ENCODE data around the gene TSC22D3. TPM values are rescaled to one million over a fixed set of nuclear protein-coding genes. Genes with fewer than 3 reads are reported as not detected.
A peak's percentile ranks its signal among the peaks of the same experiment; 100 is the strongest.

TSC22D3 gene
- total RNA-seq, 1 donor from 2014 or later = 17.4 TPM

DNA sequence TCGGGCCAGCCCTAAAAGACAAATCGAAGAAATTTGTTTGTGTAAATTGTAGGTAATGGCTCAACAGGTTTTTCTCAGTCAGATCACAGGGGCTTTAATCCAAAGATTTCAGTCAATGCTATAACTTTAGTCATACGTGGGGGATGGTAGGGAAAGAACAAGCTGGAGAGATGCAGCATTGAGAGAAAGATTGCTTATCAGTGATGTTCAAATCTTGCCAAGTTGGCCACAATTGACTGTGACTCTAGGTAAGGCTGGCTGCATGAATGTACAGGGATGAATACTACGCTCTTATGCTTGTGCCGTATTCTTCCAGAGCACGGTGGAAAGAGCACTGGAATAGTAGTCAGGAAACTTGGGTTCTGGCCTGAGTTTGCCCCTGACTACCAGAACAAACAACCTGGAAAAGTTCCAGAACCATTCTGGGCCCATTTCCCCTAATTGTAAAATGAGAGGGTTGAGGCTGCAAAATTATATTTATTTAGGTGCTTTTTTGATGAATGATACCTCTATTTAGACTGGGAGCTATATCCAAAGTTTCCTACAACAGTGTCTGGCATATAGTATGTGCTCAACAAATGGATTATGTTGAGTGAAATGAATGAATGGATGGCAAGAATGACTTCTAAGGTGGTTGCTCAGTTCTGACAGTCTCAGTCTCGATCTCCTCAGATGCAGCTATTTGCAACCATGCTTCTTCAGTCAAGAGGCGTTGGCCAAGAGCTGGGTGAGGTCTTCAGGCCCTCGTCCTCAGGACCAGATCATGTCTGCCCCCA is 44.4 kb downstream of the TSC22D3 start:
- no peaks in the 10 kb centered on the region for H3K27me3 Mint-ChIP-seq
- H3K27ac Mint-ChIP-seq = no peak overlapping the region
- H3K36me3 Mint-ChIP-seq (ENCODE audit: low read depth) = no peaks in the 10 kb centered on the region
- DNase-seq = no peak
- no peaks in the 10 kb centered on the region for H3K9me3 Mint-ChIP-seq
- no peak overlapping the region for H3K4me3 Mint-ChIP-seq
- intact Hi-C loops (cut with micrococcal nuclease) = no loop called here
- H3K4me1 Mint-ChIP-seq = peaks cover 2% of the 10 kb centered on the region

GRCh38 chrX:107730298-107730655 is 45.3 kb downstream of the TSC22D3 start:
- no peaks in the 10 kb centered on the region for H3K9me3 Mint-ChIP-seq
- no peak for DNase-seq
- H3K4me3 Mint-ChIP-seq = no peak overlapping the region
- no peak overlapping the region for H3K27ac Mint-ChIP-seq
- H3K4me1 Mint-ChIP-seq = peaks cover 2% of the 10 kb centered on the region
- no peaks in the 10 kb centered on the region for H3K36me3 Mint-ChIP-seq (ENCODE audit: low read depth)
- intact Hi-C loops (cut with micrococcal nuclease) = no loop called here
- no peaks in the 10 kb centered on the region for H3K27me3 Mint-ChIP-seq

- intact Hi-C loops (cut with micrococcal nuclease) = no loop called here
- no peak overlapping the region for H3K27ac Mint-ChIP-seq
- no peak for DNase-seq
- no peaks in the 10 kb centered on the region for H3K36me3 Mint-ChIP-seq (ENCODE audit: low read depth)
- H3K27me3 Mint-ChIP-seq = no peaks in the 10 kb centered on the region
- H3K4me1 Mint-ChIP-seq = peaks cover 2% of the 10 kb centered on the region
- H3K9me3 Mint-ChIP-seq = no peaks in the 10 kb centered on the region
- no peak overlapping the region for H3K4me3 Mint-ChIP-seq
These were observed 45.9 kb downstream of the TSC22D3 start for GRCh38 chrX:107729558-107730297.

DNA sequence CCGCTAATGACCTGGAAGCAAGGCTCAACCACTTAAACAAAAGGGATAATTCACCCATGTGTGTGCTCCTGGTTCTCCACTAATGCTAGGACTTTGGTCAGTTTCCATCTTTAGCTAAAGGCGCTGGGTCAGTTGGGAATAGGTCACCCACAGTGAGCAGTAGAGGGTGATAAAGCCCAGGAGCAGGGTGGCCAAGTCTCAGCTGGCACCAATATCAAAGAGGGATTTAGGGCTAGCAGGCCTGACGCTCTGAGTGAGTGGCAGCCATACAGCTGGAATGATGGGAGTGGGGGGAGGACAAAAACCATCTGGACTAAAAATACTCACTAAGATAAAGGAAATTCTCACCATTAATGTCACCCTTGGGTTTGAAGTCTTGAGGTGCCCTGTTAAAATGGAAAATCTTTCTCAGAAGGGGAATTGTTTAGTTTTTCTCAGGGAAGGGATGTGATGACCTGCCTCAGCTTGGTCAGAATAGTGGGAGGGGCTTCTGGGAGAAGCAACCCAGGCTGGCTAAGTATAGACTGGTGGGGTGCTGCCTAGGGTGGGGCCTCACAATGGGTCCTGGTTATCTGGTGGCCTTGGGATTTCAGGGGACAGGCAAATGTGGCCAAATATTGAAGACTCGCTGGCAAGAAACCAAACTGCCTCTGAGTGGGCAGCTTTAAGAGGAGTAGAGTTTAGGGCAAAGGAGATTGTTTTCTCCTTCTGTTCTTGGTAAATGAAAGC is 47.1 kb downstream of the TSC22D3 start:
- no peak overlapping the region for H3K27ac Mint-ChIP-seq
- peaks cover 2% of the 10 kb centered on the region for H3K4me1 Mint-ChIP-seq
- intact Hi-C loops (cut with micrococcal nuclease) = no loop called here
- H3K27me3 Mint-ChIP-seq = no peaks in the 10 kb centered on the region
- H3K9me3 Mint-ChIP-seq = no peaks in the 10 kb centered on the region
- H3K4me3 Mint-ChIP-seq = no peak overlapping the region
- H3K36me3 Mint-ChIP-seq (ENCODE audit: low read depth) = no peaks in the 10 kb centered on the region
- no peak for DNase-seq

DNA sequence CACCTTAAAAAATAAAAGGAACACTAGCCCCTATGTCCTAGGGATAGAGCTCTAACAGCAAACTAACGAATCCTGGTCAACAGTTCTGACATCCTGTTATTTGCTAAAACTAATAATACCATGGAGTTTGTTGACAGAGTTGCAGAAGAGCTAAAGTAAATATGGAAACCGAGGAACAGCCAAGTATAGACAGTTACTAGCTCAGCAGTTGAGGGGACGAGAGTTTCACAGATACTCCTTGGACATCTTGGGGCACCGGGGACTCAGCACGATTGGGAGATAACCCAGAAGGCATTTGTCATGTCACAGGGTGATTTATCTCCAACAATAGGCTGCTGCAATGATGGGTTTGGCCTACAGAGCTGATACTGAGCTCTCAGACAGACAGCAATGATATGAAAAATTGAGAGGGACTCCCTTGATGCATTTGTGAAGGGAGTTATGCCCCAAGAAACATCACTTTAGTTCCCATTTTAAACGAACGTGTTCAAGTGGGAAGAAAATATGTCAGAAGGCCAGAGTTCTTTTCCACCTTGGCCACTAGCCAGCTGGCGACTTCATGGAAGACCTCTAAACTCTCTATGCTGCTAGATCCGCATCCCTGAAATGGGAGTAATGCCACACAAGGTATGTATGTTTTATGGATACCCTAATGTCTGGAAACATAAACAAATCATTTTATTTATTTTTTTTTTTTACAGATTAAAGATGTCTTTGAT is 48.6 kb downstream of the TSC22D3 start:
- DNase-seq = no peak
- Mint-ChIP-seq H3K4me3 (no peak overlapping the region), H3K9me3 (no peaks in the 10 kb centered on the region), H3K27me3 (no peaks in the 10 kb centered on the region), H3K27ac (no peak overlapping the region), H3K36me3 (ENCODE audit: low read depth) (no peaks in the 10 kb centered on the region), H3K4me1 (peaks cover 3% of the 10 kb centered on the region)
- intact Hi-C loops (cut with micrococcal nuclease) = no loop called here

GRCh38 chrX:107725761-107726555 is 49.6 kb downstream of the TSC22D3 start:
- no peak for DNase-seq
- peaks cover 4% of the 10 kb centered on the region for H3K4me1 Mint-ChIP-seq
- no peak overlapping the region for H3K27ac Mint-ChIP-seq
- no peaks in the 10 kb centered on the region for H3K36me3 Mint-ChIP-seq (ENCODE audit: low read depth)
- intact Hi-C loops (cut with micrococcal nuclease) = no loop called here
- H3K4me3 Mint-ChIP-seq = no peak overlapping the region
- no peaks in the 10 kb centered on the region for H3K9me3 Mint-ChIP-seq
- H3K27me3 Mint-ChIP-seq = no peaks in the 10 kb centered on the region

GRCh38 chrX:107724653-107725052 is 50.9 kb downstream of the TSC22D3 start:
- no peaks in the 10 kb centered on the region for H3K27me3 Mint-ChIP-seq
- intact Hi-C loops (cut with micrococcal nuclease) = no loop called here
- no peak overlapping the region for H3K27ac Mint-ChIP-seq
- H3K4me1 Mint-ChIP-seq = peaks cover 2% of the 10 kb centered on the region
- H3K4me3 Mint-ChIP-seq = no peak overlapping the region
- H3K9me3 Mint-ChIP-seq = no peaks in the 10 kb centered on the region
- H3K36me3 Mint-ChIP-seq (ENCODE audit: low read depth) = no peaks in the 10 kb centered on the region
- no peak for DNase-seq

DNA sequence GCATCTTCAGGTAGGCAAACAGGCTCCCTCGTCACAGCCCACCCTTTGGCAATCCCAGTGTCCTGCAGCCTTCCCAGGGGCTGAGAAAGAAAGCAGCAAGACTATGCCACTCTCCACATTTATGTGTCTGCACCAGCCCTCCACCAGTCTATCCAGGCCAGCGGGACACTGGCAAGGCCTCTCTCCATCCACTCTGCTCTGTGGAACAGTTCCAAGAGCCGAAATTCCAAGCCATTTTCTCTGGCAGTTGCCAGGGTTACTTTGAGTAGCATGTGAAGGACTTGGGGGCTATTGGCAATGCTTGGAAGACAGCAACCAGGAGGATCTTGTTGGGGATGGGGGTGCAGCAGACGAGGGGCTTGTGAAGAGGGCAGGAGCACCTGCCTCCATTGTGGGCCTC is 52.1 kb downstream of the TSC22D3 start:
- intact Hi-C loops (cut with micrococcal nuclease) = no loop called here
- H3K27me3 Mint-ChIP-seq = no peaks in the 10 kb centered on the region
- H3K4me3 Mint-ChIP-seq = no peak overlapping the region
- no peak for DNase-seq
- H3K27ac Mint-ChIP-seq = no peak overlapping the region
- H3K9me3 Mint-ChIP-seq = no peaks in the 10 kb centered on the region
- peaks cover 2% of the 10 kb centered on the region for H3K4me1 Mint-ChIP-seq
- H3K36me3 Mint-ChIP-seq (ENCODE audit: low read depth) = no peaks in the 10 kb centered on the region

DNA sequence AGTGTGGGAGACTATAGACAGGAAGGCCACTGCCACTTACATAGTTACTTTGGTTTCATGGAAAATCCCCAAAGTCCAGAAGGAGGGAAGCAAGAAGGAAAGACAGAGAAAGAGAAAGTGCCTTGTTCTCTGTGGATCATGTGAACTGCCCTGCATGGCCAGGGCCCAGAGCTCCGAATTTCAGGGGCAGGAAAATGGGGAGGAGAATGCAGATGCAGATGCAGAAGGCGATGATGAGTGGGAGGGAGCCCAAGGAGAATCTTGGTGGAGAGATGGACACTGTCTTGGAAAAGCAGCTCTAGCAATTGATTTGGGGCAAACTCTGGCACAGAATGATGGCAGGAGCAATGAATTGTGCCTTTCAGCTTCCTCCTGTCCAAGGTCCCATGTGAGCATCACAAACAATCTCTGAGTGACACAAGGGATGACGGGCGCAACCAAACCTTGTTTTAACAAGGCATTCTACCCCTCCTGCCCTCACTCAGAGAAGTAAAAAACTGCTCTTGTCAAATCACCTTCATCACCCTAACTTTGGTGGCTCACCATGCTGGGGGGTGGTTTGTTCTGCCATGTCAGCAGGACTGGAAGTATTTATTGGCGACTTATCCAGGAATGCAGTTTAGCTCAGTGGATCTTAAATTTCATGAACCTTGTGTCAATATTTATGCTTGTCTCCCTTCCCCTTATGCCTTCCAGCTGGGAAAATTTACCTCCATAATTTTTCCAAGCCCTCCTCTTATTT is 53.5 kb downstream of the TSC22D3 start:
- intact Hi-C loops (cut with micrococcal nuclease) = no loop called here
- H3K9me3 Mint-ChIP-seq = no peaks in the 10 kb centered on the region
- H3K36me3 Mint-ChIP-seq (ENCODE audit: low read depth) = no peaks in the 10 kb centered on the region
- no peak overlapping the region for H3K27ac Mint-ChIP-seq
- H3K4me3 Mint-ChIP-seq = no peak overlapping the region
- no peaks in the 10 kb centered on the region for H3K27me3 Mint-ChIP-seq
- no peak for DNase-seq
- H3K4me1 Mint-ChIP-seq = peaks cover 12% of the 10 kb centered on the region

DNA sequence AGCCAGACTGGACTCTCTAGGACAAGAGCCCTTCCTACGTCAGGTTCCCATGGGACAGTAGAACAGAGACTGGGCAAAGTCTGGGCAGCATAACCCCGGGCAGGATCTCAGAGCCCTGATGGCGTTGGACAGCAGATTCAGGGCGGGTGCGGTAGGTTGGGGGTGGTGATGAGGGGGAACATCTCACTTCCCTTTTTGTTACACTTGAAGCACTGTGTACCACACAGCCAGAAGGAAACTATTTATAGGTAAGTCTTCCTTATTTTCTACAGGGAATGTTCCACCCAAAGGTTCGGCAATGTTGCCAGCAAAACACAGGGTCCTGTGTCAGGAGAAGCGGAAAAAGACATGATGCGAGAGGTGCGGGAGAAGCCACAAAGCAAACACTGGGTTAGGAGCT is 54.3 kb downstream of the TSC22D3 start:
- H3K27me3 Mint-ChIP-seq = no peaks in the 10 kb centered on the region
- H3K9me3 Mint-ChIP-seq = no peaks in the 10 kb centered on the region
- H3K4me3 Mint-ChIP-seq = no peak overlapping the region
- H3K36me3 Mint-ChIP-seq (ENCODE audit: low read depth) = no peaks in the 10 kb centered on the region
- DNase-seq = no peak
- no peak overlapping the region for H3K27ac Mint-ChIP-seq
- H3K4me1 Mint-ChIP-seq = peaks cover 14% of the 10 kb centered on the region
- intact Hi-C loops (cut with micrococcal nuclease) = no loop called here

DNA sequence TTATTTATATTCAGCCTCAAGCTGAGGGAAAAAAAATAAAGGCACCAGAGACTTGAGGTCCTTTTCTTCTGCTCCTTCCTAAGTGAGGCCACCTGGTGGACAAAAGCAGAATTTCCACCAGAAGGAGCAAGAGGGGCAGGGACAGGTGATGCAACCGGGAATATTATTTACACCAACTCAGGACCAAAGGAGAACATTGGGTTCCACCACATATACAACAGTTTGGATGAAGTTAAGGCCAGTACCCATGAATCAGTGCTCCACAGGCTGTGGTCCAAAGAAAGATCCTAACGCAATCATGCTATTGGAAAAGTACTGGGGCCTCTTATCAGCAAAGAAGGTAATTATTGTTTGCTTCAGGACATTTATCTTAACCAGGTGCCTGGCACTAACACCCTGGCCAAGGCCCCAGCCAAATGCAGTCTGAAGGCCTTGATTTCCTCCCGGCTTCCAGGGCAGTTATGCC is 57.4 kb downstream of the TSC22D3 start:
- peaks cover 27% of the 10 kb centered on the region for H3K4me1 Mint-ChIP-seq
- H3K27ac Mint-ChIP-seq = peak overlapping the region; percentile 91
- intact Hi-C loops (cut with micrococcal nuclease) = loop anchor here (1.0 to 10.0 kb wide), 4 partner anchors 24 to 107 kb away; partner anchors contain the start of gene MID2
- H3K36me3 Mint-ChIP-seq (ENCODE audit: low read depth) = peaks cover 21% of the 10 kb centered on the region
- no peaks in the 10 kb centered on the region for H3K9me3 Mint-ChIP-seq
- H3K4me3 Mint-ChIP-seq = no peak overlapping the region
- H3K27me3 Mint-ChIP-seq = no peaks in the 10 kb centered on the region
- peak; percentile 90 for DNase-seq

- Mint-ChIP-seq H3K27me3 (no peaks in the 10 kb centered on the region), H3K27ac (peak overlapping the region; percentile 91), H3K36me3 (ENCODE audit: low read depth) (peaks cover 25% of the 10 kb centered on the region), H3K4me1 (peaks cover 36% of the 10 kb centered on the region), H3K9me3 (no peaks in the 10 kb centered on the region), H3K4me3 (peak overlapping the region; percentile 95)
- peak; percentile 96 for DNase-seq
- intact Hi-C loops (cut with micrococcal nuclease) = loop anchor here (2.0 to 10.0 kb wide), 3 partner anchors 60 to 108 kb away; partner anchors contain the start of genes MID2 and NCBP2L
These were observed 58.5 kb downstream of the TSC22D3 start for GRCh38 chrX:107716816-107717700.
